Suprapubic skin (tissue), 4 donors: Measurements from ENCODE around the gene ARHGDIG. TPM values are rescaled to one million over a fixed set of nuclear protein-coding genes. Genes with fewer than 3 reads are reported as not detected.

Experiments used
- DNase-seq, 2 donors: peaks; one replicate each; pipeline ENCODE4 v3.0.0-alpha.2; 2019; ENCODE audit warnings: low spot score in 2 of 2
- H3K27ac ChIP-seq: fragments of 200-600 bp; sonication (generic); one replicate; pipeline ENCODE4 v1.5.1; 2019
- H3K27me3 ChIP-seq: fragments of 200-600 bp; sonication (generic); one replicate; pipeline ENCODE4 v1.5.1; 2019
- H3K36me3 ChIP-seq: fragments of 200-600 bp; sonication (generic); one replicate; pipeline ENCODE4 v1.5.1; 2019
- H3K4me1 ChIP-seq: fragments of 200-600 bp; sonication (generic); one replicate; pipeline ENCODE4 v1.5.1; 2019
- H3K4me3 ChIP-seq: fragments of 200-600 bp; sonication (generic); one replicate; pipeline ENCODE4 v1.5.1; 2019; ENCODE audit warnings: mild to moderate bottlenecking
- H3K9me3 ChIP-seq: fragments of 200-600 bp; sonication (generic); one replicate; pipeline ENCODE4 v1.5.1; 2019
- CTCF ChIP-seq, 2 donors: fragments of 200-600 bp in 1 of 2; fragments of 450-650 bp in 1 of 2; sonication (generic) in 1 of 2; IDR thresholded peaks; one replicate each; pipeline ENCODE4 v1.5.1; 2016 to 2019; ENCODE audit warnings: antibody characterized with exemption in 2 of 2, mild to moderate bottlenecking in 1 of 2, moderate library complexity in 1 of 2
- EP300 ChIP-seq: sonication (generic); formaldehyde crosslinking; IDR thresholded peaks from one replicate; pipeline ENCODE4 v1.6.1; 2017; ENCODE audit warnings: antibody characterized with exemption
- POLR2A ChIP-seq, 2 donors: fragments of 450-650 bp; IDR thresholded peaks; one replicate each; pipeline ENCODE4 v1.6.1; 2017; ENCODE audit warnings: antibody characterized with exemption in 2 of 2, mild to moderate bottlenecking in 2 of 2, moderate library complexity in 2 of 2
- POLR2AphosphoS5 ChIP-seq, 3 donors: sonication (generic); formaldehyde crosslinking; IDR thresholded peaks; one replicate each; pipeline ENCODE4 v1.6.1; 2017; ENCODE audit warnings: antibody characterized with exemption in 3 of 3
- WGBS: methylation state at CpG from one replicate; pipeline ENCODE4 v1.1.5; 2018; 5-methylcytosine and 5-hydroxymethylcytosine counted together
- total RNA-seq, 4 donors: library from RNA; depleted of rRNA; stranded (reverse); fragments of >200 nt; gene quantifications; one replicate each; pipeline ENCODE4 v1.1.0, GENCODE V29; 2016

ARHGDIG gene
- total RNA-seq, 4 donors from 2014 or later: not detected

DNA sequence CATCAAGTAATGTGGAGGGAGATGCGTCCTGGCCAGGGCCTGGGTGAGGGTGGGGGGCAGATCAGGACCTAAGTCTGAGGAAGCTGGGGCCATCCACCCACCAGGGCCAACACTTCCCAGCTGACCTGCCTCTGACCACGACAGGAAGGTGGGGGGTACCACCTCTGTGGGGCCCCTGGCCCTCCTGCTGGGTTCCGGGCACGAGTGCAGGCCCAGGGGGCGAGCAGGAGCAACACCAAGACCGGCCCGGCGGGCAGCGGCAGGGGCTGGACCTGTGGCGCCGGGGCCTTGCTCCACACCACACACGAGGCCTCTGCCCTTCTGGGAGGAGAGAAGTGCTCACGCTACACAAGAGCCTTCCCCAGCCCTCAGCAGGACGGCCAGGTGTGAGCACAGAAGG, 15.9 kb downstream of the ARHGDIG start:
- Histone ChIP-seq H3K9me3 (no peaks in the 10 kb centered on the region), H3K4me1 (no peaks in the 10 kb centered on the region), H3K27ac (no peak overlapping the region), H3K36me3 (peaks cover 50% of the 10 kb centered on the region), H3K27me3 (no peaks in the 10 kb centered on the region), H3K4me3 (no peak overlapping the region)
- DNase-seq: no peak
- TF ChIP-seq POLR2A (IDR thresholded peaks at IDR 0.05) (no peak), EP300 (no peak), POLR2AphosphoS5 (IDR thresholded peaks at IDR 0.05) (no peak), CTCF (IDR thresholded peaks at IDR 0.05) (no peak)
- WGBS: no CpG with 5 or more reads among the region's 14 CpGs

DNA sequence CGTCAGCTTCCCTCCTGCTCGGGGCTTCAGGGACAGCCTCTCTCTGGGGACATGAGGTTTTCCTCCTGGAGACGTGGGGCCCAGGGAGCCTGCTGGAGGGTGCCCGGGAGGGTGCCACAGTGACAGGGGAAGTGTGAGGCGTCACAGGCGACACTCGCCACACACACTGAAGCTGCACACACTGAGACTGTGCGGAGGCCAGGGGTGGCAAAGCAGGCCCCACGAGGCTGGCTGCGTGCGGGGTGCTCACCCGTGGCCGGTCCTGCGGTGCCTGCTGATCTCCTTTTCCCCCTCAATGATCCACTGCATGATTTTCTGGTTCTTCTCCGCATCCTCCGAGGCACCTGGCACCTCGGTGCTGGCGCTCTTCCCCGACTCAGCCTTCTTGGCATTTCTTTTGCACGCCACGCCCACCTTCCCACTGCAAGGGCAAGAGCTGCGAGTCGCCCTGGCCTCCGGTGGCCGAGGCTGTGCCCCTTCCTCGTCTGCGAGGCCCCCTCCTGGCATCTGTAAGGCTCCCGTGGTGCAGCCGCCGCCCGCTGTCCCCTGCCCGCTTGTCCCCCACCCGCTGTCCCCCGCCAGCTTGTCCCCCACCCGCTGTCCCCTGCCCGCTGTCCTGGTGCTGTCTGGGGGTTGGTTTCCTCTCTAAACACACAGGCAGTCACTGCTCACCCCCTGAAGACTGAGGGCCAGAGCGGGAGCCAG, 16.6 kb downstream of the ARHGDIG start:
- Histone ChIP-seq H3K4me3 (no peak overlapping the region), H3K36me3 (peaks cover 45% of the 10 kb centered on the region), H3K27me3 (no peaks in the 10 kb centered on the region), H3K27ac (no peak overlapping the region), H3K9me3 (no peaks in the 10 kb centered on the region), H3K4me1 (no peaks in the 10 kb centered on the region)
- no peak for TF ChIP-seq EP300
- no peak for TF ChIP-seq POLR2AphosphoS5 (IDR thresholded peaks at IDR 0.05)
- TF ChIP-seq CTCF (IDR thresholded peaks at IDR 0.05): no peak
- TF ChIP-seq POLR2A (IDR thresholded peaks at IDR 0.05): no peak
- WGBS: 72% methylated on average over 31 of the region's 37 CpGs
- no peak for DNase-seq

DNA sequence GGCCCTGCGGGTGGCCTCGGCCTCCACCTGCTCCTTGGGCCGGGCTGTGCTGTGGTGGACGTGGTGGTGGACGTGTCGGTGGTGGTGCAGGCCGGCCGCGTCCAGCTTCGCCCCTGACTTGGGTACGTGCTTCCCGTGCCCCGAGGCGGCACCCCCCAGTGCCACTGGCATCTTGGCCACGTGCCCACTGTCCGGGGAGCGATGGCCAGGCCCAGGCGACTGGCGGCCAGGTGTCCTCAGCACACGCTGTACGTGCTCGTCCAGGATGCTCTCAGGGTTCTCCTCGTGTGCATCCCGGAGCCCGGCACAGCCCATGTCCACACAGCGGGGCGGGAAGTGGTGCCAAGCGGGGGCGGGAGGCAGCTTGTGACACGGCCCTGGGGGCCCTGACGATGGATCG, 17.4 kb downstream of the ARHGDIG start:
- Histone ChIP-seq H3K9me3 (no peaks in the 10 kb centered on the region), H3K27ac (no peak overlapping the region), H3K4me3 (no peak overlapping the region), H3K4me1 (no peaks in the 10 kb centered on the region), H3K36me3 (peaks cover 45% of the 10 kb centered on the region), H3K27me3 (no peaks in the 10 kb centered on the region)
- TF ChIP-seq POLR2A (IDR thresholded peaks at IDR 0.05) (no peak), CTCF (IDR thresholded peaks at IDR 0.05) (no peak)
- WGBS: 95% methylated on average over 4 of the region's 32 CpGs
- DNase-seq: no peak

GRCh38 chr16:301235-301634, 20.8 kb downstream of the ARHGDIG start:
- DNase-seq: no peak
- H3K36me3 ChIP-seq: peaks cover 46% of the 10 kb centered on the region
- H3K4me1 ChIP-seq: peaks cover 1% of the 10 kb centered on the region
- 94% methylated on average over 6 of the region's 6 CpGs for WGBS
- no peak overlapping the region for H3K4me3 ChIP-seq
- H3K27me3 ChIP-seq: no peaks in the 10 kb centered on the region
- no peaks in the 10 kb centered on the region for H3K9me3 ChIP-seq
- TF ChIP-seq POLR2AphosphoS5 (IDR thresholded peaks at IDR 0.05) (no peak), EP300 (no peak), CTCF (IDR thresholded peaks at IDR 0.05) (no peak)
- H3K27ac ChIP-seq: no peak overlapping the region

GRCh38 chr16:301950-302349, 21.6 kb downstream of the ARHGDIG start:
- no peak for DNase-seq
- Histone ChIP-seq H3K4me1 (peaks cover 8% of the 10 kb centered on the region), H3K4me3 (no peak overlapping the region), H3K36me3 (peaks cover 44% of the 10 kb centered on the region), H3K27ac (no peak overlapping the region), H3K9me3 (no peaks in the 10 kb centered on the region), H3K27me3 (no peaks in the 10 kb centered on the region)
- 93% methylated on average over 10 of the region's 13 CpGs for WGBS
- TF ChIP-seq POLR2AphosphoS5 (IDR thresholded peaks at IDR 0.05) (no peak), EP300 (no peak), POLR2A (IDR thresholded peaks at IDR 0.05) (no peak), CTCF (IDR thresholded peaks at IDR 0.05) (no peak)
